Activated CD4-positive, alpha-beta T cell treated with anti-CD3 and anti-CD28 coated beads for 36 hours (primary cell): Measurements from ENCODE around the gene NOM1. TPM values are rescaled to one million over a fixed set of nuclear protein-coding genes. Genes with fewer than 3 reads are reported as not detected.
A peak's percentile ranks its signal among the peaks of the same experiment; 100 is the strongest.
"Not testable (repeated sequence)": the region's sequence is repeated elsewhere in the genome, so short reads cannot be mapped to it uniquely, and the experiment has no call there.

Experiments
- ATAC-seq: fragments of 200-7000 bp; cut with Tn5 transposase; one replicate; pipeline ENCODE4 v1.10.0; 2021; ENCODE audit warnings: mild to moderate bottlenecking, moderate library complexity
- CTCF ChIA-PET: fragments of 350-600 bp; sonication (Branson Sonifier 250); formaldehyde crosslinking; loops from one replicate; lab custom pipeline; 2021; ENCODE audit warnings: antibody characterized with exemption; lab: Charles Lee
- POLR2A ChIA-PET: fragments of 350-600 bp; sonication (Branson Sonifier 250); formaldehyde crosslinking; loops from one replicate; lab custom pipeline; 2021; ENCODE audit warnings: antibody characterized with exemption, inconsistent platforms; lab: Charles Lee
- DNase-seq: peaks from one replicate; pipeline ENCODE4 v3.0.0-alpha.2; 2020
- H3K27ac Mint-ChIP-seq: one replicate; pipeline ENCODE4 v1.8.0; 2021; ENCODE audit warnings: mixed read lengths
- H3K27me3 Mint-ChIP-seq: one replicate; pipeline ENCODE4 v1.8.0; 2021; ENCODE audit warnings: mixed read lengths
- H3K36me3 Mint-ChIP-seq: one replicate; pipeline ENCODE4 v1.8.0; 2021; ENCODE audit warnings: low read depth, mixed read lengths
- H3K4me1 Mint-ChIP-seq: one replicate; pipeline ENCODE4 v1.8.0; 2021; ENCODE audit warnings: mixed read lengths
- H3K4me3 Mint-ChIP-seq: one replicate; pipeline ENCODE4 v1.8.0; 2021; ENCODE audit warnings: mild to moderate bottlenecking, moderate library complexity, mixed read lengths
- H3K9me3 Mint-ChIP-seq: one replicate; pipeline ENCODE4 v1.8.0; 2021; ENCODE audit warnings: low read depth, mixed read lengths
- intact Hi-C, 2 experiments: fragments of 100-400 bp; cut with DNase I in 1 of 2; cut with micrococcal nuclease in 1 of 2; formaldehyde crosslinking; loops; one replicate each; pipeline versions ENCODE4 v1.14.2 to v1.15.1; 2022 to 2024; cut with DNase I, micrococcal nuclease
- total RNA-seq, 2 experiments: library from RNA; stranded (reverse); gene quantifications; one replicate each; pipeline ENCODE4 v1.2.3, GENCODE V29; 2021

NOM1 gene
- total RNA-seq, 2 experiments from 2014 or later = 27.3 to 32.1 TPM

- CTCF ChIA-PET = interaction anchor here (0.6 kb wide), 1 partner anchor 208 kb away, joined by 4 read pairs; no protein-coding TSS in a partner anchor
- Mint-ChIP-seq H3K4me1 (peaks cover 42% of the 10 kb centered on the region), H3K27me3 (peaks cover 22% of the 10 kb centered on the region)
- DNase-seq, H3K36me3 Mint-ChIP-seq, POLR2A ChIA-PET, H3K9me3 Mint-ChIP-seq, ATAC-seq, H3K4me3 Mint-ChIP-seq, intact Hi-C loops, H3K27ac Mint-ChIP-seq: not testable (repeated sequence)
Measured at GRCh38 chr7:156920487-156921373, 28.8 kb upstream of the NOM1 start.

- DNase-seq, H3K36me3 Mint-ChIP-seq, H3K9me3 Mint-ChIP-seq, intact Hi-C loops, ATAC-seq, POLR2A ChIA-PET: not testable (repeated sequence)
- Mint-ChIP-seq H3K27me3 (peaks cover 20% of the 10 kb centered on the region), H3K4me3 (peak overlapping the region; percentile 19), H3K27ac (peak overlapping the region; percentile 78), H3K4me1 (peaks cover 42% of the 10 kb centered on the region)
- CTCF ChIA-PET = interaction anchor here (0.7 kb wide), 1 partner anchor 570 kb away, joined by 3 read pairs; no protein-coding TSS in a partner anchor
Measured at GRCh38 chr7:156922304-156922703, 27.2 kb upstream of the NOM1 start.

- H3K27me3 Mint-ChIP-seq, H3K36me3 Mint-ChIP-seq, intact Hi-C loops, H3K4me3 Mint-ChIP-seq, H3K27ac Mint-ChIP-seq, POLR2A ChIA-PET, DNase-seq, ATAC-seq, CTCF ChIA-PET, H3K9me3 Mint-ChIP-seq: not testable (repeated sequence)
- H3K4me1 Mint-ChIP-seq = peaks cover 40% of the 10 kb centered on the region
Measured at GRCh38 chr7:156925821-156926220, 23.7 kb upstream of the NOM1 start.

DNA sequence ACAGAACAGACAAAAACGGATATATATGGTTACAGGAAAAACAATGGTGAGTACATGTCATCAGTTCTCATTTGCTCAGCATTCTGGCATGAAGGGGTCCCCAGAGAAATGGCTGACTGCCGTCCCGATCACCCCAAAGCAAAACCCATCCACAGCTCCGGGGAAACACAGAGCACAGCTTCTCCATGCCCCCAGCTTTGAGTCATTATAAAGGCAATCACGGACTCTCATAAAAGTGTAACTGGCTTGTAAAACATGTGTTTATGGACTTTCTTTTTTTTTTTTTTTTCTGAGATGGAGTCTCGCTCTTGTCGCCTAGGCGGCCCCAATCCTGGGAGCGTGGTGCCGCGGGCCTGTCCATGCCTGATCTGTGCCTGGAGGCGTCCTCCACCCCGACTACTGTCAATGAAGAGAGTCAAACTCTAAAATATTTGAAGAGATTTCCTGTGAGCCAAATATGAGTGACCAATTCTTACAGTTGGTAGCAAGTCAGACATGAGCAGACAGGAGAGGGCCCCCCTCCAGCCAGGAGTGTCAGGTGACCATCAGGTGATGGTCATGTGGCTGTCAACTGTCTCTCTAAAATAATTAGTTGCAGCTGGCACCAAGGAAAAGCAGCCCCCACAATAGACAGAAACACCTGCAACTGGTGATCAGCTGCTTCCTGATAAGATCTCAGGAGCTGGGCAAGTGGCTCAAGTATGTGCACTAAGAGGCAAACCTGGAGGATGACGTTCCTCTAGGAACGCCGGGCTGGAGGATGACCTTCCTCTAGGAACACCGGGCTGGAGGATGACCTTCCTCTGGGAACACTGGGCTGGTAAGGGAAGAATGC lies 21.7 kb upstream of the NOM1 start:
- CTCF ChIA-PET = interaction anchor here (1.0 kb wide), 1 partner anchor 23 kb away, joined by 5 read pairs; no protein-coding TSS in a partner anchor
- Mint-ChIP-seq H3K27me3 (peaks cover 5% of the 10 kb centered on the region), H3K4me1 (peaks cover 34% of the 10 kb centered on the region), H3K9me3 (peaks cover 2% of the 10 kb centered on the region), H3K27ac (no peak overlapping the region), H3K4me3 (no peak overlapping the region), H3K36me3 (no peaks in the 10 kb centered on the region)
- intact Hi-C loops = no loop called here
- no peak for ATAC-seq
- POLR2A ChIA-PET = no interaction called here
- DNase-seq = no peak

DNA sequence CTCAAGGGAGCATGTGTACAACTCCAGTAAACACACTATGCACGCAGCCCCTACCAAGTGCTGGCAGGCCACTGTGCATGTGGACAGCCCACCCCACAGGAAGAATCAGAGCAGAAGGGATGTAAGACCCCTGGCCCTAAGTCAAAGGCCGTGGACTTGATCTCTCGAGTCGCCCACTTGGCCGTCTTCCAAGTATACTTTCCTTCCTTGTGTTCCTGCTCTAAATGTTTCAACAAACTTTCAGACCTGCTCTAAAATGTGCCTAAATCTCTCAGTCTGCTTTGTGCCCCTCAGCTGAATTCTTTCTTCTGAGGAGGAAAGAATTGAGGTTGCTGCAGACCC lies 21.1 kb upstream of the NOM1 start:
- ChIA-PET CTCF (no interaction called here), POLR2A (no interaction called here)
- H3K9me3 Mint-ChIP-seq = peaks cover under 1% of the 10 kb centered on the region
- DNase-seq (no peak), ATAC-seq (no peak)
- intact Hi-C loops = no loop called here
- H3K36me3 Mint-ChIP-seq = no peaks in the 10 kb centered on the region
- H3K27me3 Mint-ChIP-seq = peaks cover 4% of the 10 kb centered on the region
- H3K27ac Mint-ChIP-seq = no peak overlapping the region
- H3K4me3 Mint-ChIP-seq = no peak overlapping the region
- peaks cover 29% of the 10 kb centered on the region for H3K4me1 Mint-ChIP-seq

GRCh38 chr7:156929789-156930539 lies 19.5 kb upstream of the NOM1 start:
- Mint-ChIP-seq H3K27me3 (peaks cover 3% of the 10 kb centered on the region), H3K4me1 (peaks cover 20% of the 10 kb centered on the region), H3K4me3 (no peak overlapping the region), H3K27ac (no peak overlapping the region), H3K36me3 (no peaks in the 10 kb centered on the region), H3K9me3 (no peaks in the 10 kb centered on the region)
- DNase-seq = peak; percentile 29
- POLR2A ChIA-PET = no interaction called here
- peak; percentile 64 for ATAC-seq
- intact Hi-C loops = no loop called here
- CTCF ChIA-PET = interaction anchor here (1.4 kb wide), 1 partner anchor 17 kb away, joined by 4 read pairs; no protein-coding TSS in a partner anchor

DNA sequence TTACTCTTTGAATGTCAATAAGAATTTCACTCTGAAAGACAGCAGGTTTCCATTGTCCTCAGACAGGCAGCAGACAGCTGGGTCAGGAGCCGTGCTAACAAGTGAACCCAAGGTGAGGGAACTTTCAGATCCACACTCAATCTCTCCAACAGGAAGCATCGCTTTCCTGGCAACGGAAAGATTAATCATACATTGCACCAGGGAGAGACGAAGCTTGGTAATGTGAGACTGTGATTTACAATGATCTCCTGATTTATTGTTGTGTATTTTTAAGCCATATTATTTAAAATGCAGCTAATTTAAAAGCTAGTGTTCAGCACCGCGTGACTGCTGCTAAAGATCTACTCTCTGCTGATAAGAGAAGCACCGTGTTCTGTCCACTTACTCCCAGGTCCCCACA lies 17.5 kb upstream of the NOM1 start:
- Mint-ChIP-seq H3K27me3 (peaks cover 3% of the 10 kb centered on the region), H3K4me3 (no peak overlapping the region), H3K36me3 (no peaks in the 10 kb centered on the region), H3K4me1 (peaks cover 20% of the 10 kb centered on the region), H3K27ac (no peak overlapping the region), H3K9me3 (no peaks in the 10 kb centered on the region)
- CTCF ChIA-PET = no interaction called here
- ATAC-seq (no peak), DNase-seq (no peak)
- intact Hi-C loops = no loop called here
- POLR2A ChIA-PET = no interaction called here

GRCh38 chr7:156935250-156935649 lies 14.3 kb upstream of the NOM1 start:
- Mint-ChIP-seq H3K9me3 (no peaks in the 10 kb centered on the region), H3K27ac (no peak overlapping the region), H3K36me3 (no peaks in the 10 kb centered on the region), H3K4me1 (peaks cover 5% of the 10 kb centered on the region), H3K4me3 (no peak overlapping the region), H3K27me3 (no peaks in the 10 kb centered on the region)
- intact Hi-C loops = no loop called here
- ATAC-seq (no peak), DNase-seq (no peak)
- ChIA-PET CTCF (interaction anchor here (1.0 kb wide), 1 partner anchor 14 kb away, joined by 4 read pairs; the partner anchor contains the start of gene NOM1), POLR2A (no interaction called here)

- H3K36me3 Mint-ChIP-seq, H3K27ac Mint-ChIP-seq, H3K4me3 Mint-ChIP-seq, CTCF ChIA-PET, H3K9me3 Mint-ChIP-seq, H3K27me3 Mint-ChIP-seq, ATAC-seq, POLR2A ChIA-PET, DNase-seq, intact Hi-C loops, H3K4me1 Mint-ChIP-seq: not testable (repeated sequence)
Measured at GRCh38 chr7:156936766-156937165, 12.7 kb upstream of the NOM1 start.

- ChIA-PET CTCF (no interaction called here), POLR2A (no interaction called here)
- Mint-ChIP-seq H3K9me3 (peaks cover 7% of the 10 kb centered on the region), H3K4me1 (no peaks in the 10 kb centered on the region), H3K4me3 (no peak overlapping the region), H3K27me3 (peaks cover 25% of the 10 kb centered on the region), H3K36me3 (peaks cover 6% of the 10 kb centered on the region), H3K27ac (no peak overlapping the region)
- ATAC-seq (no peak), DNase-seq (no peak)
- intact Hi-C loops = no loop called here
Measured at GRCh38 chr7:156940421-156941122, 8.9 kb upstream of the NOM1 start.
